Liver (tissue), 9 donors: ENCODE data around the gene LINGO4. TPM values are rescaled to one million over a fixed set of nuclear protein-coding genes. Genes with fewer than 3 reads are reported as not detected.

ENCODE experiments used
- DNase-seq: peaks from one replicate; pipeline ENCODE4 v3.0.0-alpha.2; 2017; ENCODE audit warnings: low spot score
- H3K27ac ChIP-seq, 2 donors: one replicate each; pipeline ENCODE4 v1.7.0; 2013; ENCODE audit warnings: inconsistent platforms in 2 of 2, low read length in 2 of 2, control low read depth in 1 of 2, low read depth in 1 of 2, mild to moderate bottlenecking in 1 of 2
- H3K27me3 ChIP-seq, 4 donors: one replicate each; pipeline versions ENCODE4 v1.6.1 to v1.7.0; 2013; ENCODE audit warnings: low read length in 3 of 4, inconsistent platforms in 1 of 4, mild to moderate bottlenecking in 1 of 4, moderate library complexity in 1 of 4; ENCODE audit not compliant: control insufficient read depth in 4 of 4, insufficient read depth in 4 of 4
- H3K36me3 ChIP-seq, 4 donors: one replicate each; pipeline versions ENCODE4 v1.6.1 to v1.7.0; 2013; ENCODE audit warnings: low read length in 3 of 4, mild to moderate bottlenecking in 3 of 4, low read depth in 1 of 4, moderate library complexity in 1 of 4; ENCODE audit not compliant: control insufficient read depth in 4 of 4, insufficient read depth in 3 of 4
- H3K4me1 ChIP-seq, 4 donors: one replicate each; pipeline versions ENCODE4 v1.6.1 to v1.7.0; 2013; ENCODE audit warnings: low read length in 3 of 4, mild to moderate bottlenecking in 3 of 4, moderate library complexity in 1 of 4; ENCODE audit not compliant: control insufficient read depth in 4 of 4, insufficient read depth in 4 of 4
- H3K4me3 ChIP-seq, 3 donors: one replicate each; pipeline versions ENCODE4 v1.6.1 to v1.7.0; 2013; ENCODE audit warnings: low read length in 3 of 3, control low read depth in 1 of 3, low read depth in 1 of 3, mild to moderate bottlenecking in 1 of 3
- H3K9ac ChIP-seq, 2 donors: one replicate each; pipeline ENCODE4 v1.7.0; 2013; ENCODE audit warnings: low read length in 2 of 2, mild to moderate bottlenecking in 2 of 2, moderate library complexity in 2 of 2, control low read depth in 1 of 2, low read depth in 1 of 2
- H3K9me3 ChIP-seq, 4 donors: one replicate each; pipeline versions ENCODE4 v1.6.1 to v1.7.0; 2013; ENCODE audit warnings: low read length in 3 of 4; ENCODE audit not compliant: control insufficient read depth in 4 of 4
- ATF3 ChIP-seq: IDR thresholded peaks from 2 replicates; pipeline ENCODE4 v1.6.1; 2016; ENCODE audit warnings: antibody characterized with exemption
- CTCF ChIP-seq: fragments of 150-350 bp; IDR thresholded peaks from 2 replicates; pipeline ENCODE4 v1.5.1; 2017; ENCODE audit warnings: improper control_type of control experiment, low read depth, low read length; ENCODE audit not compliant: missing input control
- EGR1 ChIP-seq, 2 donors: IDR thresholded peaks; 2 replicates each; pipeline ENCODE4 v1.6.1; 2016 to 2018; ENCODE audit warnings: antibody characterized with exemption in 2 of 2, low read depth in 2 of 2
- FOXA1 ChIP-seq: IDR thresholded peaks from 2 replicates; pipeline ENCODE4 v1.6.1; 2016; ENCODE audit warnings: antibody characterized with exemption
- GABPA ChIP-seq, 2 donors: IDR thresholded peaks in 1 of 2; conservative IDR thresholded peaks in 1 of 2; 2 replicates each; pipeline ENCODE4 v1.6.1; 2016; ENCODE audit warnings: antibody characterized with exemption in 2 of 2, mild to moderate bottlenecking in 1 of 2, moderate library complexity in 1 of 2
- HNF4A ChIP-seq, 2 donors: conservative IDR thresholded peaks; 2 replicates each; pipeline ENCODE4 v1.6.1; 2016; ENCODE audit warnings: antibody characterized with exemption in 2 of 2, mild to moderate bottlenecking in 2 of 2
- JUND ChIP-seq, 2 donors: IDR thresholded peaks; 2 replicates each; pipeline ENCODE4 v1.6.1; 2016; ENCODE audit warnings: antibody characterized with exemption in 2 of 2
- MAX ChIP-seq: IDR thresholded peaks from 2 replicates; pipeline ENCODE4 v1.6.1; 2016; ENCODE audit warnings: antibody characterized with exemption
- NR2F2 ChIP-seq: IDR thresholded peaks from 2 replicates; pipeline ENCODE4 v1.6.1; 2016; ENCODE audit warnings: antibody characterized with exemption
- RAD21 ChIP-seq, 2 donors: IDR thresholded peaks; 2 replicates each; pipeline ENCODE4 v1.6.1; 2016; ENCODE audit warnings: antibody characterized with exemption in 2 of 2, mild to moderate bottlenecking in 2 of 2
- RXRA ChIP-seq, 2 donors: IDR thresholded peaks; 2 replicates each; pipeline ENCODE4 v1.6.1; 2017 to 2018; ENCODE audit warnings: antibody characterized with exemption in 2 of 2, mild to moderate bottlenecking in 1 of 2
- SP1 ChIP-seq: IDR thresholded peaks from 2 replicates; pipeline ENCODE4 v1.6.1; 2018; ENCODE audit warnings: antibody characterized with exemption, mild to moderate bottlenecking
- TAF1 ChIP-seq: conservative IDR thresholded peaks from 2 replicates; pipeline ENCODE4 v1.6.1; 2016; ENCODE audit warnings: antibody characterized with exemption, mild to moderate bottlenecking
- YY1 ChIP-seq: IDR thresholded peaks from 2 replicates; pipeline ENCODE4 v1.6.1; 2016; ENCODE audit warnings: antibody characterized with exemption, mild to moderate bottlenecking
- ZBTB33 ChIP-seq: IDR thresholded peaks from 2 replicates; pipeline ENCODE4 v1.6.1; 2016; ENCODE audit warnings: antibody characterized with exemption
- WGBS: extraction: QIAGEN DNeasy Blood & Tissue Kit; methylation state at CpG from one replicate; pipeline ENCODE4 v1.1.7; 2013; 5-methylcytosine and 5-hydroxymethylcytosine counted together
- polyA plus RNA-seq, 2 donors: library from polyadenylated mRNA; stranded (reverse) in 1 of 2; unstranded in 1 of 2; fragments of 200-250 nt in 1 of 2; fragments of >200 nt in 1 of 2; fragmentation: Nextera tagmentation in 1 of 2; extraction: Ambion mirVana in 1 of 2; gene quantifications; one replicate each; pipeline versions ENCODE4 v1.2.1 to v1.2.3, GENCODE V29; 2013 to 2015
- total RNA-seq, 2 donors: library from RNA; depleted of rRNA; stranded (reverse); fragments of >200 nt; gene quantifications; one replicate each; pipeline ENCODE4 v1.2.3, GENCODE V29; 2014
- TF ChIP-seq, protein P1 (sequence below): IDR thresholded peaks from 2 replicates; pipeline ENCODE4 v1.6.1; 2016; ENCODE audit warnings: antibody characterized with exemption, mild to moderate bottlenecking
- donor health status: healthy.
- donor health status: healthy.
- donor health status: healthy.
- donor health status: healthy.
- donor health status: healthy.

Gene LINGO4
- total and polyA plus RNA-seq, 4 donors, result 0.05 to 0.50 (median 0.09) TPM; not detected in 1

DNA sequence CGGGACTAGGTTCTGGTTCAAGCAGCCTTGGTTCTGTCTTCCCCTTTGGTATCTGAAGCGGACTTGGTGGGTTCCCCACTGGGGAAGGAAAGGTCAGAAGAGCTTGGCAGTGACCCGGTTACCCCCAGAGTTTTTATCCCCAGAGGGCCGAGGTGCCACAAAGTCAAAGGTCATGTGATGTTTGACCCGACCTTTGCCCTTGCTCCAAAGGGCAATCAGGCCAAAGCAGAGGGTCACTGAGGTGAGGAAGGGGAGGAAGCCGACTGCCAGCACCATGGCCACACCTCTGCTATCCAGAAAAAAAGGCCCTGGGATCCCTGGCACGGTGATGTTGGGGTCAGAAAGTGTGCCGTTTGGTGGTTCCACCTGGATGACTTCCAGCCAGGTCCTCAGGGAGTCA, 4.4 kb downstream of the LINGO4 start:
- DNase-seq, result no peak
- H3K4me1 ChIP-seq, result no peaks in the 10 kb centered on the region
- no peak overlapping the region for H3K4me3 ChIP-seq
- WGBS, result 60% methylated on average over 8 of the region's 8 CpGs
- TF ChIP-seq RXRA (IDR thresholded peaks at IDR 0.05) (peak in 1 of 2 donors; percentile 9), HNF4A (conservative IDR thresholded peaks at IDR 0.05) (peak in 1 of 2 donors; percentile 65), NR2F2 (peak; percentile 85), GABPA (IDR thresholded peaks at IDR 0.05 in 1 of 2, conservative IDR thresholded peaks at IDR 0.05 in 1 of 2) (no peak), SP1 (no peak)
- H3K27me3 ChIP-seq, result no peaks in the 10 kb centered on the region
- H3K27ac ChIP-seq, result no peak overlapping the region
- no peak overlapping the region for H3K9ac ChIP-seq
- H3K9me3 ChIP-seq, result no peaks in the 10 kb centered on the region
- no peaks in the 10 kb centered on the region for H3K36me3 ChIP-seq

DNA sequence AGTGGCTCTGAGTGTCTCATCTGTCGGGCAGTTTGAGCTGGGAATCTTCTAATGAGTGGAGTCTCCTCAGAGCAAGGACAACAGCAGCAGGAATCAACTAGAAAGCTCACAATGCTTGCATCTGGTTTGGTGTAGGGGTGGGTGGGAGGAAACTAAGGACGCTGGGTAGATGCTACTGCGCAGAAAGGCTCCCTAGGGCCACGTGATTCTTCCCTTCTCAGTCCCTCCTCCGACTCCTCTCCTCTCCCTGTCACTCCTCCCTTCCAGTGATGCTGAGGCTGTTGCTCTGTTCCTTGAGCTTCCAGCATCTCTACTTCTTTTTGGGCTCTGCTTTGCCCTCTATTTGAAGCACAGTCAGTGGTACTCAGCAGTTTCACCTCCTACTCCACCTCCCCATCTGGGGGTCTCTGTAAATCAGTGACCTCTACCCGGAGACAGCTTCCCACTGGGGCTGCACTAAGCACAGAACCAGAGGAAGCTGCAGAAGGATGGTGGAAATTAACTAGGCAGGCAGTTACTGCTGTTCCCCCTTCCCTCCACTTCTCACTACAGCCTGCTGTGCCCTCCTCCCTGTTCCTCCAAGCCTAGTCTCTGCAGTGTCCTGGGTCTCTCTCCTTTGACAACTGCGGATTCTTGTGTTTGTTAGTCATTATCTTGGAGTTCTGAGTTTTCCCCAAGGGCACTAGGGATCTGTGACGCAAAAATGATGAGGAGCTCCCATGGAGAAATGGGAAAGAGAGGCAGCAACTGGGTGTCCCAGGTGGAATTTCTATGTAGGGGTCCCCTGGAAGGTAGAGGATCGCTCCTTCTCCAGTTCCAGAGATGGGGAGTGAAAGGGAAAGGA, 5.8 kb downstream of the LINGO4 start:
- TF ChIP-seq ZBTB33 (no peak), YY1 (no peak), FOXA1 (no peak), RXRA (IDR thresholded peaks at IDR 0.05) (no peak), JUND (IDR thresholded peaks at IDR 0.05) (no peak), HNF4A (conservative IDR thresholded peaks at IDR 0.05) (no peak), TAF1 (no peak), MAX (no peak), NR2F2 (no peak), ATF3 (no peak), GABPA (IDR thresholded peaks at IDR 0.05 in 1 of 2, conservative IDR thresholded peaks at IDR 0.05 in 1 of 2) (no peak), EGR1 (IDR thresholded peaks at IDR 0.05; ENCODE audit: low read depth in 2 of 2) (no peak), RAD21 (IDR thresholded peaks at IDR 0.05) (no peak), CTCF (no peak)
- TF ChIP-seq, protein P1, sequence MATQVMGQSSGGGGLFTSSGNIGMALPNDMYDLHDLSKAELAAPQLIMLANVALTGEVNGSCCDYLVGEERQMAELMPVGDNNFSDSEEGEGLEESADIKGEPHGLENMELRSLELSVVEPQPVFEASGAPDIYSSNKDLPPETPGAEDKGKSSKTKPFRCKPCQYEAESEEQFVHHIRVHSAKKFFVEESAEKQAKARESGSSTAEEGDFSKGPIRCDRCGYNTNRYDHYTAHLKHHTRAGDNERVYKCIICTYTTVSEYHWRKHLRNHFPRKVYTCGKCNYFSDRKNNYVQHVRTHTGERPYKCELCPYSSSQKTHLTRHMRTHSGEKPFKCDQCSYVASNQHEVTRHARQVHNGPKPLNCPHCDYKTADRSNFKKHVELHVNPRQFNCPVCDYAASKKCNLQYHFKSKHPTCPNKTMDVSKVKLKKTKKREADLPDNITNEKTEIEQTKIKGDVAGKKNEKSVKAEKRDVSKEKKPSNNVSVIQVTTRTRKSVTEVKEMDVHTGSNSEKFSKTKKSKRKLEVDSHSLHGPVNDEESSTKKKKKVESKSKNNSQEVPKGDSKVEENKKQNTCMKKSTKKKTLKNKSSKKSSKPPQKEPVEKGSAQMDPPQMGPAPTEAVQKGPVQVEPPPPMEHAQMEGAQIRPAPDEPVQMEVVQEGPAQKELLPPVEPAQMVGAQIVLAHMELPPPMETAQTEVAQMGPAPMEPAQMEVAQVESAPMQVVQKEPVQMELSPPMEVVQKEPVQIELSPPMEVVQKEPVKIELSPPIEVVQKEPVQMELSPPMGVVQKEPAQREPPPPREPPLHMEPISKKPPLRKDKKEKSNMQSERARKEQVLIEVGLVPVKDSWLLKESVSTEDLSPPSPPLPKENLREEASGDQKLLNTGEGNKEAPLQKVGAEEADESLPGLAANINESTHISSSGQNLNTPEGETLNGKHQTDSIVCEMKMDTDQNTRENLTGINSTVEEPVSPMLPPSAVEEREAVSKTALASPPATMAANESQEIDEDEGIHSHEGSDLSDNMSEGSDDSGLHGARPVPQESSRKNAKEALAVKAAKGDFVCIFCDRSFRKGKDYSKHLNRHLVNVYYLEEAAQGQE, result no peak
- H3K9ac ChIP-seq, result no peak overlapping the region
- no peak overlapping the region for H3K4me3 ChIP-seq
- H3K4me1 ChIP-seq, result no peaks in the 10 kb centered on the region
- no peak overlapping the region for H3K27ac ChIP-seq
- no peak for DNase-seq
- whole genome bisulfite sequencing, result 69% methylated on average over 9 of the region's 9 CpGs
- H3K27me3 ChIP-seq, result no peaks in the 10 kb centered on the region
- H3K36me3 ChIP-seq, result no peaks in the 10 kb centered on the region
- H3K9me3 ChIP-seq, result no peaks in the 10 kb centered on the region
